ENCODE data around the gene KRTAP6-1.

KRTAP6-1 gene

DNA sequence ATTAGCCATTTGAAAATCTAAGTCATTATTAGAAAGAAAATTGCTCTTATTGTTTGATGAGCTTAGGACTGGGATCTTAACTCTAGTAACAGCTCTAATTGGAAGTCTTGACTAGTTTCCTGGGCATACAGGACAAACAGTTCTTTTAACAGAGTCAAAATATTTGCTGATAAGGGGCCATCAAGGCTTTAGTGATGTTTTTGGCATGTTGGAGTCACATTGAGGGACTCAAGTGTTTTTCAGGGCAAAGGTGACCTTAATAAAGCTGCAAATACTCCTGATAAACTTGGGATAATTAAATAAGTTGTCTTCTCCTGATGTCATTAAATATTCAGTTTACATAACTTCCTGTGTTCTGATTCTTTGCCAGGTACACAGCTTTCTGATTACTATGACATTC, 46.1 kb downstream of the KRTAP6-1 start:
- no peak for DNase-seq

DNA sequence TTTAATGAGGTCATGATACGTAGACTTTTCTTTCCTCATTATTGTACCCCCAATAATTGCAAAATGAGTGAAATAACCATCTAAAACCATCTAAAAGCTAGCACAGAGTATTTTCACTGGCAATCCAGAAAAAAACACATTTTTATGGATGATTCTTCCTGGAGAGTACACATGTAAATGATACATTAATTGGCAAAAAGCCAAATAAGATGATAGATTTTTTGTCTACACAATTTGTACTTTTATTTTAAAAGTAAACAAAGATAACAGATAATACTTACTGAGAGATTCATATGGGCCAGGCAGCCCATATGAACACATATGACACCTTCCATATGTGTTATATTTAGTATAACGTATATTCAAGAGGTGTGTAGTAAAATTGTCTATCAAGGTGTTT, 50.1 kb downstream of the KRTAP6-1 start:
- no peak for DNase-seq

Data from AML-193 (cell line).